T-helper 22 cell (primary cell): ENCODE results near the gene DAB2IP.
"Not testable (repeated sequence)": the region's sequence is repeated elsewhere in the genome, so short reads cannot be mapped to it uniquely, and the experiment has no call there.

Experiments used
- DNase-seq: peaks from one replicate; pipeline ENCODE4 v3.0.0-alpha.2; 2020; ENCODE audit warnings: low read depth

DAB2IP gene

GRCh38 chr9:121626012-121626411, 25.4 kb upstream of the DAB2IP start:
- no peak for DNase-seq

GRCh38 chr9:121627427-121627826, 24.0 kb upstream of the DAB2IP start:
- DNase-seq: no peak

- DNase-seq: no peak
Measured at GRCh38 chr9:121628401-121628800, 23.0 kb upstream of the DAB2IP start.

- no peak for DNase-seq
Measured at GRCh38 chr9:121631115-121631514, 20.3 kb upstream of the DAB2IP start.

- no peak for DNase-seq
Measured at GRCh38 chr9:121631978-121632418, 19.4 kb upstream of the DAB2IP start.

- no peak for DNase-seq
Measured at GRCh38 chr9:121633119-121633714, 18.2 kb upstream of the DAB2IP start.

- DNase-seq: no peak
Measured at GRCh38 chr9:121633736-121634135, 17.7 kb upstream of the DAB2IP start.

GRCh38 chr9:121634329-121635261, 16.8 kb upstream of the DAB2IP start:
- DNase-seq: no peak

GRCh38 chr9:121635300-121635876, 16.0 kb upstream of the DAB2IP start:
- no peak for DNase-seq

GRCh38 chr9:121636341-121636865, 15.0 kb upstream of the DAB2IP start:
- no peak for DNase-seq

- DNase-seq: no peak
Measured at GRCh38 chr9:121636978-121637712, 14.3 kb upstream of the DAB2IP start.

- no peak for DNase-seq
Measured at GRCh38 chr9:121637713-121638220, 13.7 kb upstream of the DAB2IP start.

GRCh38 chr9:121638399-121638798, 13.0 kb upstream of the DAB2IP start:
- DNase-seq: no peak

GRCh38 chr9:121638901-121639592, 12.4 kb upstream of the DAB2IP start:
- no peak for DNase-seq

GRCh38 chr9:121639619-121640018, 11.8 kb upstream of the DAB2IP start:
- no peak for DNase-seq

GRCh38 chr9:121640076-121640475, 11.4 kb upstream of the DAB2IP start:
- DNase-seq: no peak

GRCh38 chr9:121640491-121641223, 10.8 kb upstream of the DAB2IP start:
- no peak for DNase-seq

GRCh38 chr9:121641224-121641611, 10.2 kb upstream of the DAB2IP start:
- DNase-seq: no peak

GRCh38 chr9:121642758-121643157, 8.7 kb upstream of the DAB2IP start:
- no peak for DNase-seq

- no peak for DNase-seq
Measured at GRCh38 chr9:121643473-121643872, 8.0 kb upstream of the DAB2IP start.

- DNase-seq: not testable (repeated sequence)
Measured at GRCh38 chr9:121644040-121644439, 7.4 kb upstream of the DAB2IP start.
